ENCODE results near the gene MYH16. TPM values are rescaled to one million over a fixed set of nuclear protein-coding genes. Genes with fewer than 3 reads are reported as not detected.

The MYH16 gene
- 0.33 and 0.38 TPM in 2 replicates for total RNA-seq

GRCh38 chr7:99272476-99273045 is at the start of gene MYH16:
Gene MYH16, plus strand, starts transcription at chr7:99272839.

GRCh38 chr7:99325592-99326407 is 53.2 kb downstream of the MYH16 start, which contains the start of gene ARPC1A:
Gene ARPC1A, plus strand, starts transcription at chr7:99325898. Its CDS starts 7,456 bp downstream, at chr7:99333354.

Other genes with a start within 250 kb of the MYH16 start
- 28.9 and 33.3 TPM in 2 replicates for gene SMURF1, start 128.7 kb upstream of the MYH16 start, total RNA-seq
- gene KPNA7, start 64.7 kb upstream of the MYH16 start, total RNA-seq: not detected in 2 replicates
- 229 and 236 TPM in 2 replicates for gene ARPC1A, start 53.1 kb downstream of the MYH16 start, total RNA-seq
- gene ARPC1B, start 101.9 kb downstream of the MYH16 start, total RNA-seq: 358 and 500 TPM in 2 replicates
- 63.8 and 67.6 TPM in 2 replicates for gene PDAP1, start 135.8 kb downstream of the MYH16 start, total RNA-seq
- 86.2 and 88.4 TPM in 2 replicates for gene BUD31, start 136.1 kb downstream of the MYH16 start, total RNA-seq
- 5.0 and 6.9 TPM in 2 replicates for gene PTCD1, start 166.0 kb downstream of the MYH16 start, total RNA-seq
- gene CPSF4, start 166.1 kb downstream of the MYH16 start, total RNA-seq: 33.6 and 34.2 TPM in 2 replicates
- gene ATP5MF, start 193.3 kb downstream of the MYH16 start, total RNA-seq: 761 and 818 TPM in 2 replicates
- gene ZNF789, start 200.1 kb downstream of the MYH16 start, total RNA-seq: 5.2 and 8.8 TPM in 2 replicates
- gene ZNF394, start 227.4 kb downstream of the MYH16 start, total RNA-seq: 29.1 and 34.4 TPM in 2 replicates
- gene ZKSCAN5, start 231.8 kb downstream of the MYH16 start, total RNA-seq: 12.2 and 13.4 TPM in 2 replicates